ENCODE data around the gene NDUFS6. TPM values are rescaled to one million over a fixed set of nuclear protein-coding genes. Genes with fewer than 3 reads are reported as not detected.

Gene NDUFS6
- total RNA-seq, 1 donor from 2014 or later: 69.2 TPM

DNA sequence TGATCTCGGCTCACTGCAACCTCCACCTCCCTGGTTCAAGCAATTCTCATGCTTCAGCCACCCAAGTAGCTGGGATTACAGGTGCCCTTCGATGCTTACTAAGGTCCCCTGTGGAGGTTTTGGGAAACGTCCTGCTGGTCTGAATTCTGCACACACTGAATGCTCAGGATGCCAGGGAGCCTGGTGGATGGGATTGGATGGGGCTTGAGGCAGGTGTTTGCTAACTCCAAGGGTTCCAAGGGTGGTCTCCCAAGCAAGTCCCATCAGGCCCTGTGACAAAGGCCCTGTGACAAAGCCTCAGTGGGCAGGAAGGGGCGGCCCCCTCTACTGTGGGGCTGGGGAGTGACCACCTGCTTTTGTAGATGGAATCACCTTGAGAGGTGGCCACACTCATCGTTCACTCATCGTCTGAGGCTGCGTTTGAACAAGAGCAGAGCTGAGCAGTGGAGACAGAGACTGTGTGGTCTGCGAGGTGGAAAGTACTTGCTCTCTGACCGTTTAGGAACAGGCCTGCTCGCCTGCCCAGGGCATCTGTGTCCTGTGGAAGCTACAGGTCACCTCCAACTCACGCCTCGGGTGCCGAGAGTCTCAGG, 41.7 kb upstream of the NDUFS6 start:
- DNase-seq (ENCODE audit: low read depth): no peak
- TF ChIP-seq, protein P1, sequence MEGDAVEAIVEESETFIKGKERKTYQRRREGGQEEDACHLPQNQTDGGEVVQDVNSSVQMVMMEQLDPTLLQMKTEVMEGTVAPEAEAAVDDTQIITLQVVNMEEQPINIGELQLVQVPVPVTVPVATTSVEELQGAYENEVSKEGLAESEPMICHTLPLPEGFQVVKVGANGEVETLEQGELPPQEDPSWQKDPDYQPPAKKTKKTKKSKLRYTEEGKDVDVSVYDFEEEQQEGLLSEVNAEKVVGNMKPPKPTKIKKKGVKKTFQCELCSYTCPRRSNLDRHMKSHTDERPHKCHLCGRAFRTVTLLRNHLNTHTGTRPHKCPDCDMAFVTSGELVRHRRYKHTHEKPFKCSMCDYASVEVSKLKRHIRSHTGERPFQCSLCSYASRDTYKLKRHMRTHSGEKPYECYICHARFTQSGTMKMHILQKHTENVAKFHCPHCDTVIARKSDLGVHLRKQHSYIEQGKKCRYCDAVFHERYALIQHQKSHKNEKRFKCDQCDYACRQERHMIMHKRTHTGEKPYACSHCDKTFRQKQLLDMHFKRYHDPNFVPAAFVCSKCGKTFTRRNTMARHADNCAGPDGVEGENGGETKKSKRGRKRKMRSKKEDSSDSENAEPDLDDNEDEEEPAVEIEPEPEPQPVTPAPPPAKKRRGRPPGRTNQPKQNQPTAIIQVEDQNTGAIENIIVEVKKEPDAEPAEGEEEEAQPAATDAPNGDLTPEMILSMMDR (IDR thresholded peaks at IDR 0.05; ENCODE audit: insufficient read depth, low read length, poor library complexity, severe bottlenecking): no peak
- no peaks in the 10 kb centered on the region for H3K36me3 ChIP-seq (ENCODE audit: control insufficient read depth, insufficient read depth, low read length)
- no peak overlapping the region for H3K4me3 ChIP-seq (ENCODE audit: low read depth, low read length)
- peaks cover 29% of the 10 kb centered on the region for H3K27me3 ChIP-seq (ENCODE audit: control insufficient read depth, insufficient read depth, low read length)

DNA sequence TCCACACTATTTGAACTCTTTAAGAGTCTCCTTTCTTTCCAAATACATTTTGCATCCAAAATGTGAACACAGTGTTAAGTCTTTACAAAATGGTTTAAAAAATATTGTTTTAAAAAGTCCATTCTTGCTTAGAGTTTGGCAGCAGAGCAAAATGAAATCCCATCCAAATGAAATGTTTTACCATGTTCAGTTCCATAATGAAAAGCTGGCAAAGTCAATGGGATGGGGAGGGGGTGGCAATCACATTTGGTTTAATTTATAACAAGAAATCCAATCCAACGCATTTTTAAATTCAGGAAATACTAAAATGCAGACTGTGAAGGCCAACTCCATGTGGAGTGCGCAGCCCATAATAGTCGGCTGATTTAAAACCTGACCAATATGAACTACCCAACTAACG, 41.0 kb upstream of the NDUFS6 start:
- TF ChIP-seq, protein P1 (IDR thresholded peaks at IDR 0.05; ENCODE audit: insufficient read depth, low read length, poor library complexity, severe bottlenecking): no peak

DNA sequence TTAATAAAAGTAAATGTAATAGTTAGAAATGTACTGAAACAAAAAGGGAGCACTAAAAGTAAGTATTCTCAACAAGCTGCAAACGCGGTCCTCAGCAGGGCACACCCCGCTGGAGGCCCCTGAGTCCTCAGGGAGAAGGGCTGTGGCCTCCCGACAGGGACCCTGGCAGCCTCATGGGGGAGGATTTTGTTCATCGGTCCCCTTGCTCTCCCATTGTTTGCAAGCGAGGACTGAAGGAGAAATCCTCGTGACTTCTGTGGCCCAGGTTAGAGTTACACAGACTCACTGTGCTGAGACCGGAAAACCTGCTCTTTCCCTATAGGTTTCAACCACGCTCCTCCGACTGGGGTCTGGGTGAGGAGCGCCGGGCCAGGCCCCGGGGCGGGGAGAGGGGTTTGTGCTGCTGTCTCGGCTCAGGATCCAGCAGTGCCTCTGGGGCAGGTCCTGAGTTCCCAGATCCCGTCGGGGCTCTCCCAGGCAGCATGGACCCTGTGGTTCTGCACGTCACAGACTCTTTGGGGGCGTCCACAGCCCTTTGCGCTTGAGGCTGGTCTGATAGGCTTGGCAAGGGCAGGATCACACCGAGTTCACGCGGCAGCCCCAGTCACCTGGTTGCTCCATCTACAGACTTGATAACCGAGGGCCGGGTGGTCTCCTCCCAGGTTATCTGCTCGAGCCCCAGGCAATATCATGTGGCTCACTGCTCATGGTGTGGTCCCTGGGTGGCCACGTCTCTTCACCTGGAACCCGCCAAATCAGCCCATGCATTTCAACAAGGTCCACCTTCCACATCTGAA, 40.4 kb upstream of the NDUFS6 start:
- TF ChIP-seq, protein P1 (IDR thresholded peaks at IDR 0.05; ENCODE audit: insufficient read depth, low read length, poor library complexity, severe bottlenecking): no peak
- H3K27me3 ChIP-seq (ENCODE audit: control insufficient read depth, insufficient read depth, low read length): peaks cover 35% of the 10 kb centered on the region
- DNase-seq (ENCODE audit: low read depth): no peak

More for the DNA sequence above, 41.0 kb upstream of the NDUFS6 start:
- Histone ChIP-seq H3K36me3 (ENCODE audit: control insufficient read depth, insufficient read depth, low read length) (no peaks in the 10 kb centered on the region), H3K27me3 (ENCODE audit: control insufficient read depth, insufficient read depth, low read length) (peaks cover 32% of the 10 kb centered on the region), H3K4me3 (ENCODE audit: low read depth, low read length) (no peak overlapping the region)
- DNase-seq (ENCODE audit: low read depth): no peak

DNA sequence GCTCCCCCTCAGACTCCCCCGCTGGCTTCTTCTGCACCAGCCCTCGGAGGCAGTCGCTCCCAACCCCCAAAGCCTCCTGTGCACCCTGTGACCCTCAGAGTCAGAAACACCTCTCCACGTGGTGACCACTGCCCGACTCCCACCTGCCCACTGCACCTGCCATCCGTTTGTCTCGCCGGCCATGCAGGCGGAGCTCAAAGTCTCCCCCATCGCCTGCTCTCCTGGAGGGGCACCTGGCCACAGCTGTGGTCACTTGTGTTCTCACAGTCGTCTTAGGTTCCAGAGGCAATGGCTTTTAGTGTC, 39.8 kb upstream of the NDUFS6 start:
- Histone ChIP-seq H3K4me3 (ENCODE audit: low read depth, low read length) (no peak overlapping the region), H3K27me3 (ENCODE audit: control insufficient read depth, insufficient read depth, low read length) (peaks cover 35% of the 10 kb centered on the region), H3K36me3 (ENCODE audit: control insufficient read depth, insufficient read depth, low read length) (no peaks in the 10 kb centered on the region)
- TF ChIP-seq, protein P1 (IDR thresholded peaks at IDR 0.05; ENCODE audit: insufficient read depth, low read length, poor library complexity, severe bottlenecking): no peak
- DNase-seq (ENCODE audit: low read depth): no peak

More for the DNA sequence above, 40.4 kb upstream of the NDUFS6 start:
- Histone ChIP-seq H3K4me3 (ENCODE audit: low read depth, low read length) (no peak overlapping the region), H3K36me3 (ENCODE audit: control insufficient read depth, insufficient read depth, low read length) (no peaks in the 10 kb centered on the region)

DNA sequence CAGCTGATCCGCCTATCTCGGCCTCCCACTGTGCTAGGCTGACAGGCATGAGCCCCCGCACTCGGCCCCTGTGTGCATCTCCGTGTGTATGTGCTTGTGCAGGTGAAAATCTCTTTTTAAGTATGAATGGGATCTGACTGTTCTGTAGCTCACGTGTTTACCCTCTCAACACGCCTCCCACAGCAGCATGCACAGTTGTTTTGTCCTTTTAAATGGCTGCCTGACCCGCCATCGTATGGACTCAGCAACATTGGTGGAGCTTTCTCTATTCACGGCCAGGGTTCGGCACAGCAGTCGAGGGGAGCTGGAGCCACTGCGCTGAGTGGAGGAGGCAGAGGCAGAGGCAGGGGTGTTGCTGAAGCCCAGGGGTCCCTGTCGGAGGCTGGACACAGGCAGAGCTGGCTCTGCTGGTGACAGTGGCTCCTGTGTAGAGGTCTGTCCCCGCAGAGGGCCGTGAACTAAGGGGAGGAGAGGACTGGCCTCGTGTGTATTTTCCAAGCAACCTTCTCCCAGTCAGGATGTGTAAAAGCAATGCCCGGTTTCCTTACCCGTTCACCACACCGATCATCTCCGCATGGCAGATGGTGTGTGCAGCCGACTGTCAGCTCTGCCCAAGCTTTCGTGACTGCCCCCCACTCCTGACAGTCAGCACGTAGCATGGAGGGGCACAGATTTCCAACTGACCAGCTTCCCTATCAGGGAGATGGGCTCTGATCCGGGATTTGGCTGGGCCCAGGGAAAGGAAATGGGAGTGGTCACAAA, 38.9 kb upstream of the NDUFS6 start:
- Histone ChIP-seq H3K27me3 (ENCODE audit: control insufficient read depth, insufficient read depth, low read length) (peaks cover 35% of the 10 kb centered on the region), H3K36me3 (ENCODE audit: control insufficient read depth, insufficient read depth, low read length) (no peaks in the 10 kb centered on the region), H3K4me3 (ENCODE audit: low read depth, low read length) (no peak overlapping the region)
- TF ChIP-seq, protein P1 (IDR thresholded peaks at IDR 0.05; ENCODE audit: insufficient read depth, low read length, poor library complexity, severe bottlenecking): no peak
- no peak for DNase-seq (ENCODE audit: low read depth)
